GOT3 (cell line): Measurements from ENCODE around the gene UBL7.
"Not testable (repeated sequence)": the region's sequence is repeated elsewhere in the genome, so short reads cannot be mapped to it uniquely, and the experiment has no call there.

Experiments used
- DNase-seq: peaks from one replicate; lab custom pipeline; 2025; ENCODE audit warnings: mixed read lengths; lab: John Stamatoyannopoulos, UW

The UBL7 gene

GRCh38 chr15:74463634-74464033, 2.7 kb upstream of the UBL7 start:
- no peak for DNase-seq

DNA sequence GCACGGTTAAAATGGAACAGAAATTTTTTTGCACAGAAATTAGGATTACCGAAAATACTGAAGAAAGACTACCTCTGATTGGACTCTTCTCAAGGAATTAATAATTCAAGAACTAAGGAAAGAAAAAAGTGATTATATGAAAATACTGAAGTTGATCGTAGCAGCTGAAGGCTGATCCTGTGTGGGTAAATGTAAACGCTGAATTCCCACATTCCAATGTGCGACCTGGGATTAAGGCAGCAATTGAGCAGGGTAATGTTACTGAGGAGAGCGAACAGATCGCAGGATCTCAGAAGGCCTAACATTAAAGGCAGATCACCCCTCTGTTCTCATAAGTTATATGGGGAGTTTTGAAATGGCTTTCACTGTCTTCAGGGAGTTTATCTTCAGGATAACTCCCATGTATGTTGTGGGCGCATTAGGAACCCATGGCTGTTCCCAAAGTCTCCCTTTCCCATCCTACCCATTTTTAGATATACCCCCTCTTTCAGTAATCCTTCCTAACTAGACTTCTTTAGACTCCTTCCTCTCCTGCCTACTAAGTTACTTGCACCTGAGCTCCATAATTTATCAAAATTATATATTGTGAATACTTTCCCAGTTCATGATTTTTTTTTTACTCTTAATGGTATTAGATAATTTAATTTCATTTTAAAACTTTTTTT, 1.0 kb upstream of the UBL7 start:
- DNase-seq, result no peak

GRCh38 chr15:74460298-74460697, 662 bp downstream of the UBL7 start:
- no peak for DNase-seq

GRCh38 chr15:74459798-74460197, 1.2 kb downstream of the UBL7 start:
- DNase-seq, result not testable (repeated sequence)

DNA sequence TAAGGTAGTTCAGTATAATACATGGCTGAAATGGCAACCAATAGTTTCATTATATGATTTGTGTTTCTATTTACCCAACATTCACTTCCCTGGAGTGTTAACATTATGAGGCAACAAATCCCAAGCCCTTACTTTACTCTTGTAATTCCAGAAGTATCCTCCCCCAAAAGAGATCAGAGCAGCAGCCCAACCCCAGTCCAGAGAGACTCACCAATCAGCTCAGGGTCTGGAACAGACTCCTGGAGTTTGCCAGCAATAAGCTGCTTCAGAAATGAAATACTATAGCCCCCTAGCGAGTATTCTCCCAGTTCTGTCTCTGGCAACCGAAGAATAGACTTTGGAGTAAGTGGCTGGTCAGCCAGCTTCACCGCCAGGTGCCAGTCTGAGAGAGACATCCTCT, 2.5 kb downstream of the UBL7 start:
- no peak for DNase-seq

DNA sequence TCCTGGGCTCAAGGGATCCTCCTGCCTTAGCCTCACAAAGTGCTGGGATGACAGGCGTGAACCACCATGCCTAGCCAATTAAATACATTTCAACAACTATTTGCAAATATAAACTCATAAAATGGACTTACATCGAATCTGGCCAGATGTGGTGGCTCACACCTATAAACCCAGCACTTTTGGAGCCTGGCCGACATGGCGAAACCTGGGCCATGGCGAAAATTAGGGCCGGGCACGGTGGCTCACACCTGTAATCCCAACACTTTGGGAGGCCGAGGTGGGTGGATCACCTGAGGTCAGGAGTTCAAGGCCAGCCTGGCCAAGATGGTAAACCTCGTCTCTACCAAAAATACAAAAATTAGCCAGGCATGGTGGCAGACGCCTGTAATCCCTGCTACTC, 3.9 kb downstream of the UBL7 start:
- not testable (repeated sequence) for DNase-seq

DNA sequence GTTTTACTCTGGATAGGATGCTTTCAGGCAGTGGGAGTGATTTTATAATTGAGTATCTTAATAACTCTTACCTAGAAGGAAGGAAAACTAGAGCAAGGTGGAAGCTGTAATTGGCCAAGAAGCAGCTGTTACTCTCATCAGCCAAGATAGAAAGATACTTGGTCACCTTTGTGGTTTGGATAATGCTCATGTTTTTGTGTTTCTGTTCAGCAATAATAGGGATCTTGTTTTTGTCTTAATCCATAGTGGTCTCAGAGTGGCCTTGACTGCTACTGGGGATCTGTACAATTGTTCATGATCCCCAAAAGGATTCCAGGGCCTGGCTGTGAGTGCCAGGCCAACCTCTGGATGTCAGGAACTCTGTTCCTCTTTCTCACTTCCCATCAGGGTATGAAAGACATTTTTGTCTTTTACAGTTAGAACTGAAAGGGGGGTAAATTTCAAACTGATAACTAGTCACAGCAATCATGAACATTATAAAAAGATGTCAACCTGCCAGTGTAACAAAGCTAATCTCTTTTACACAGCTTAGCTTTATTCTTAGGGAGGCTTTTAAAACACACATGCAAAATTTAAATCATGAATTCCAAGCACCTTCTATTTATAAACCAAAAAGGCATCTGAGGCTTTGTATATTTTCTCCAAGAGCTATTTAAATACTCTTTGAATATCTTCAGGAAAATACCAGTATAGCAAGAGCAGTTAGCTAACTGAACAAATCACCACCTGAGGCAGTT, 6.0 kb downstream of the UBL7 start:
- DNase-seq, result no peak

DNA sequence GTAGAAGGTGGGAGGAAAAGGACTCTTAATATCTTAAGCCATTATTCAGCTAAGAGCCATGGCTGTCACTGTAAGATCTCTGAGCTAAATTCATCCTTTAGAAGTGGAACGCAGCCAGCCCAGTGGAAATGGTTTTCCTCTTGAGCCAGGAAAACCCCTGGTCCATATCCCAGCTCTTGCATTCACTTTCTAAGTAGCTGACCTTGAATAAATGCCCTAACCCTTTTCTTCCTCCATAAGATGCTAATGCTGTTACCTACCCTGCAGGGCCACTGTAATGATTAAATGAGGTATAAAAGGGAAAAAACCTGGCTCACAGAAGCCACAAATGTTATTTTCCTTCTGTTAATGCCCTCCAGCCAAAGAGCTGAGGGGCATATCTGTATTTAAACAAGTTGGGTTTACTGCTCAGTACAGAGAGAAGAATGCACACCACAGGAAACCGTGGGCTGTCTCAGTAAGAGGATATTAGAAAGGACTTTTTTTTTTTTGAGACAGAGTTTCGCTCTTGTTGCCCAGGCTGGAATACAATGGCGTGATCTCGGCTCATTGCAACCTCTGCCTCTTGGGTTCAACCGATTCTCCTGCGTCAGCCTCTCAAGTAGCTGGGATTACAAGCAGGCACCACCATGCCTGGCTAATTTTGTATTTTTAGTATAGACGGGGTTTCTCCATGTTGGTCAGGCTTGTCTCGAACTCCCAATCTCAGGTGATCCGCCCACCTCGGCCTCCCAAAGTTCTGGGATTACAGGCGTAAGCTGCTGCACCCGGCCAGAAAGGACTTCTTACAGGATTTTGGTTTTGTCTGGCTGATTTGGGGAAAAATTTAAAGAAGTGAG, 6.8 kb downstream of the UBL7 start:
- no peak for DNase-seq

DNA sequence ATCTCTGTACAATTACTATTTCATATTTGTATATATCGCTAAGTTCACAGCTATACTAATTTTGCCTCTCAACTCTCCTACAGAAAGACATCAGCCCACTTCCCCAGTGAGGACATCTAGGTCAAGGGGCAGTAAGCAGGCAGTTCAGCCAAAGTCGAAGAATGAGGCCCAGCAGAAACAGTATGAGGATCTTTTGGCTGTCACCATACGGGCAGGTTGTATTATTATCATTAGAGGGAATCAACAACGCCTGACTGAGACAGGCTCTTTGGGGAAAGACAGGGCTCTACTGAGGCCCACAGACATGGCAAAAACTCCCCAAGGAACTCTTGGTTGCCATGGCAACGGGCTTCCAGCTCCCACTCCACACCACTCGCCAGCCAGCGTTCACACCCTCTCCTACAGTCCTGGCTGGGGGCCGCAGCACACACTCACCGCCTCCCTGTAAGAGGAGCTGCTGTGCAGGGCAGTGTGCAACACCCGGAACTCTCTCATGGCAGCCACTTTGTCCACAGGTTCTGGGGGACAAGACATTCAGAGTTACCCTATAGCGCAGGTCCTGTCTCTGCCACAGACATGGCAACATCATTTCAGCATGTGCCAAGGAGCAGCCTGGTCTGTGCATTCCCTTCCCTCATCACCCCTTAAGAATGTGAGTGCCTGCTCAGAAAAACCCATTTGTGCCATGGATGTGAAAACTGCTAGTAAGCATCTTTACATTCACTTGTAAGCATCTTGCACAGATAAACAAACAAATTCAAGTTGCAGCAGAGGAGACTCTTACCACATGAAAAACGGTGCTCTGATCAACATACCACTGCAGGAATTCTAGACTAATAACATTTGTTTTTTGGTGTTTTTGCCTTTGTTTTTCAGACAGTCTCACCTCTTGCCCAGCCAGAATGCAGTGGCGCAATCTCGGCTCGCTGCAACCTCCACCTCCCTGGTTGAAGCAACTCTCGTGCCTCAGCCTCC, 8.8 kb downstream of the UBL7 start:
- no peak for DNase-seq

GRCh38 chr15:74451322-74451721, 9.6 kb downstream of the UBL7 start:
- no peak for DNase-seq

DNA sequence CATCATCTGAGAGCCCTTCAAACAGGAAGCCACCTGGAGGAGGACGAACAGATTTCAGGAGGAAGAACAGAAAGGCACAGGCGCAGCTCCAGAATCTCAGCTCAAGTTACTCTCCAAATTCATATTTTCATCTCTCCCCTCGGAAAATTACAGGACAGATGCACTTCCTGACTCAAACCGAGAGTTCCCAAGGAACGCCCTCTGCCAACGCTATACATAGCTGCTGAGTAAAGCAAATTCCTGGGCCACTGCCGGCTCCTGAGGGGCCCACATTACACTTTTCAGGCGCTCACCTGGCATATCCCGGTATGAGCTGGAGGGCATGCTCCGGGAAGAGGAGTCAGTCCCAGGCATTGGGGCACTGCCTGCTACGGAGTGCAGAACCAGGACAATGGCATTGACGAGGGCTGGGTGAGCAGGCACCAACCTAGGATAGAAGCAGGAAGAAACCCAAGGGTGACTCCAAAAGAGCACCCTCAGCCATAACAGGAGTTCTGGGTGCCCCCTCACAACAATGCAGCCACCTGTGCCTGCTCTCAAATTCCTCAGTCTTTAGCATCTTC, 11.2 kb downstream of the UBL7 start:
- DNase-seq, result no peak

GRCh38 chr15:74449095-74449494, 11.9 kb downstream of the UBL7 start:
- DNase-seq, result no peak

GRCh38 chr15:74445816-74446763, 14.9 kb downstream of the UBL7 start:
- no peak for DNase-seq

- DNase-seq, result no peak
Measured at GRCh38 chr15:74444106-74445062, 16.6 kb downstream of the UBL7 start.

DNA sequence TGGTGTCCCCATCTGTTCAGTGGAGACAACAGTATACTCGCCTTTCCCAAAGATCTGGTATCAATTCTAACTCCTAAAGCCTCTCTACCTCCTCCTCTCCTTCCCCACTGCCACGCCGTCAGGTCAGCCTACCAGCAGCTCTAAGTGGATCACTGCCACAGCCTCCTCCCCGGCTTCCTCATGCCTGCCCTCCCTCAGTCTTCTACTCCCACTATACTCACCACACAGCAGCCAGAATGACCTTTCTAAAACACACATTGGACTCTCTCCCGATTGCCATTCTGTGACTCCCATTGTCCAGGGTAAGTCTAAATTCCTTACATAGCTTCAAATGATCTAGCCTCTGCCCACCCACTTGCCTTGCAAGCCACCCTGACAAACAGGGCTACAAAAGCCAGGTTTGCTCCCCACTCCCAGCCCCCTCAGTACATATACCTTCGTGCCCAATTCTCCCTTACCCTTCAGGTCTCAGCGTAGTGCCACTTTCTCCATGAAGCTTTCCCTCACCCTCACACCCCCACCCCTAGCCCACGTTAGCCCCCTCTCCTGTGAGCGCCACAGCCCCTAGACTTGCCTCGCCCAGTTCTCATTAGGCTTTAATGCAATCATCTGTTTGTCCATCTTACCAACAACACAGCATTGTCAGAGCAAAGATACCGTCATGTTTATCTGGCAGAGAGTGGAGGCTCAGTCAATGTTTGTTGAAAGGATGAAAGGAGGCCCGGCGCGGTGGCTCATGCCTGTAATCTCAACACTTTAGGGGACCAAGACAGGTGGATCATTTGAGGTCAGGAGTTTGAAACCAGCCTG, 17.7 kb downstream of the UBL7 start:
- DNase-seq, result no peak

- no peak for DNase-seq
Measured at GRCh38 chr15:74442604-74443003, 18.4 kb downstream of the UBL7 start.

- DNase-seq, result no peak
Measured at GRCh38 chr15:74442063-74442462, 18.9 kb downstream of the UBL7 start.
